IPS DF 6.9 (cell line): Measurements from ENCODE around the gene NUP58.
"Not testable (repeated sequence)": the region's sequence is repeated elsewhere in the genome, so short reads cannot be mapped to it uniquely, and the experiment has no call there.

Source experiments
- DNase-seq: peaks from one replicate; pipeline ENCODE4 v3.0.0-alpha.2; 2013; ENCODE audit warnings: low read depth, low spot score
- H3K27ac ChIP-seq: one replicate; pipeline ENCODE4 v1.5.1; 2013; ENCODE audit warnings: low read length, control low read depth
- H3K27me3 ChIP-seq: 2 replicates; pipeline ENCODE4 v1.6.1; 2013; ENCODE audit warnings: mild to moderate bottlenecking, low read length; ENCODE audit not compliant: control insufficient read depth, insufficient read depth
- H3K36me3 ChIP-seq: 2 replicates; pipeline ENCODE4 v1.6.1; 2013; ENCODE audit warnings: low read length; ENCODE audit not compliant: control insufficient read depth, insufficient read depth
- H3K4me1 ChIP-seq: 2 replicates; pipeline ENCODE4 v1.6.1; 2013; ENCODE audit warnings: low read length; ENCODE audit not compliant: control insufficient read depth, insufficient read depth
- H3K4me3 ChIP-seq: 2 replicates; pipeline ENCODE4 v1.5.1; 2013; ENCODE audit warnings: mild to moderate bottlenecking, low read length
- H3K9me3 ChIP-seq: 2 replicates; pipeline ENCODE4 v1.6.1; 2013; ENCODE audit warnings: low read length, inconsistent platforms; ENCODE audit not compliant: control insufficient read depth, insufficient read depth
- WGBS: extraction: QIAGEN DNeasy Blood & Tissue Kit; methylation state at CpG from one replicate; pipeline ENCODE4 v1.1.7; 2013; ENCODE audit warnings: mixed read lengths, missing lambda C conversion rate; ENCODE audit not compliant: insufficient read length, insufficient coverage; 5-methylcytosine and 5-hydroxymethylcytosine counted together

NUP58 gene

GRCh38 chr13:25351404-25351803 lies 50.0 kb downstream of the NUP58 start:
- no peaks in the 10 kb centered on the region for H3K9me3 ChIP-seq
- WGBS = no CpG with 5 or more reads among the region's 1 CpG
- H3K4me3 ChIP-seq = no peak overlapping the region
- no peaks in the 10 kb centered on the region for H3K27me3 ChIP-seq
- H3K4me1 ChIP-seq = no peaks in the 10 kb centered on the region
- H3K36me3 ChIP-seq = no peaks in the 10 kb centered on the region
- no peak for DNase-seq
- no peak overlapping the region for H3K27ac ChIP-seq

- H3K36me3 ChIP-seq = no peaks in the 10 kb centered on the region
- no peak for DNase-seq
- H3K4me1 ChIP-seq = no peaks in the 10 kb centered on the region
- WGBS = no CpG with 5 or more reads among the region's 3 CpGs
- no peak overlapping the region for H3K4me3 ChIP-seq
- H3K27ac ChIP-seq = no peak overlapping the region
- no peaks in the 10 kb centered on the region for H3K9me3 ChIP-seq
- H3K27me3 ChIP-seq = no peaks in the 10 kb centered on the region
These were observed 50.8 kb downstream of the NUP58 start for GRCh38 chr13:25352230-25352629.

GRCh38 chr13:25352806-25353205 lies 51.4 kb downstream of the NUP58 start:
- H3K9me3 ChIP-seq = no peaks in the 10 kb centered on the region
- H3K36me3 ChIP-seq = no peaks in the 10 kb centered on the region
- no peaks in the 10 kb centered on the region for H3K4me1 ChIP-seq
- DNase-seq = no peak
- no peak overlapping the region for H3K4me3 ChIP-seq
- no peaks in the 10 kb centered on the region for H3K27me3 ChIP-seq
- no peak overlapping the region for H3K27ac ChIP-seq
- no CpG with 5 or more reads among the region's 4 CpGs for WGBS

GRCh38 chr13:25353344-25353743 lies 51.9 kb downstream of the NUP58 start:
- Histone ChIP-seq H3K4me1 (no peaks in the 10 kb centered on the region), H3K27ac (no peak overlapping the region), H3K4me3 (no peak overlapping the region), H3K9me3 (no peaks in the 10 kb centered on the region), H3K27me3 (no peaks in the 10 kb centered on the region), H3K36me3 (no peaks in the 10 kb centered on the region)
- no peak for DNase-seq
- no CpG with 5 or more reads among the region's 4 CpGs for WGBS

- H3K9me3 ChIP-seq = no peaks in the 10 kb centered on the region
- H3K27ac ChIP-seq = no peak overlapping the region
- H3K27me3 ChIP-seq = no peaks in the 10 kb centered on the region
- H3K4me1 ChIP-seq = no peaks in the 10 kb centered on the region
- WGBS = no CpG with 5 or more reads among the region's 6 CpGs
- DNase-seq = no peak
- H3K4me3 ChIP-seq = no peak overlapping the region
- H3K36me3 ChIP-seq = no peaks in the 10 kb centered on the region
These were observed 53.0 kb downstream of the NUP58 start for GRCh38 chr13:25354377-25354776.

- no CpG with 5 or more reads among the region's 6 CpGs for WGBS
- H3K36me3 ChIP-seq, H3K4me3 ChIP-seq, H3K27ac ChIP-seq, H3K4me1 ChIP-seq, DNase-seq, H3K9me3 ChIP-seq, H3K27me3 ChIP-seq: not testable (repeated sequence)
These were observed 59.0 kb downstream of the NUP58 start for GRCh38 chr13:25360443-25360842.

GRCh38 chr13:25365720-25366235 lies 64.4 kb downstream of the NUP58 start:
- Histone ChIP-seq H3K4me3 (no peak overlapping the region), H3K27me3 (no peaks in the 10 kb centered on the region), H3K4me1 (no peaks in the 10 kb centered on the region), H3K27ac (no peak overlapping the region), H3K36me3 (no peaks in the 10 kb centered on the region), H3K9me3 (no peaks in the 10 kb centered on the region)
- DNase-seq = no peak
- WGBS = no CpG with 5 or more reads among the region's 32 CpGs

- Histone ChIP-seq H3K27me3 (peaks cover 12% of the 10 kb centered on the region; the same call in 1 of the 2 replicates), H3K4me3 (peak overlapping the region; percentile 51; the same call in 1 of the 2 replicates)
These were observed 69.9 kb downstream of the NUP58 start for GRCh38 chr13:25371158-25371874.

GRCh38 chr13:25371875-25372283 lies 70.5 kb downstream of the NUP58 start, which contains the start of gene ATP8A2:
TSS of gene ATP8A2 (plus strand) at chr13:25371974. CDS start at chr13:25372213, 239 bp downstream.
- Histone ChIP-seq H3K36me3 (no peaks in the 10 kb centered on the region), H3K4me1 (no peaks in the 10 kb centered on the region), H3K27me3 (peaks cover 12% of the 10 kb centered on the region; the same call in 1 of the 2 replicates), H3K9me3 (no peaks in the 10 kb centered on the region), H3K27ac (no peak within 1 kb of the TSS), H3K4me3 (peak within 1 kb of the TSS; percentile 51; the same call in 1 of the 2 replicates)
- no peak for DNase-seq
- WGBS = no CpG with 5 or more reads among the region's 58 CpGs

More at GRCh38 chr13:25371158-25371874, 69.9 kb downstream of the NUP58 start:
- no peaks in the 10 kb centered on the region for H3K4me1 ChIP-seq
- DNase-seq = no peak
- no CpG with 5 or more reads among the region's 20 CpGs for WGBS
- no peak overlapping the region for H3K27ac ChIP-seq
- H3K36me3 ChIP-seq = no peaks in the 10 kb centered on the region
- H3K9me3 ChIP-seq = no peaks in the 10 kb centered on the region

GRCh38 chr13:25372284-25373081 lies 71.1 kb downstream of the NUP58 start:
- H3K36me3 ChIP-seq = no peaks in the 10 kb centered on the region
- H3K27ac ChIP-seq = no peak overlapping the region
- peaks cover 12% of the 10 kb centered on the region; the same call in 1 of the 2 replicates for H3K27me3 ChIP-seq
- no peaks in the 10 kb centered on the region for H3K9me3 ChIP-seq
- no peaks in the 10 kb centered on the region for H3K4me1 ChIP-seq
- WGBS = no CpG with 5 or more reads among the region's 82 CpGs
- DNase-seq = no peak
- H3K4me3 ChIP-seq = peak overlapping the region; percentile 51; the same call in 1 of the 2 replicates
